ENCODE results near the gene ADCYAP1R1. TPM values are rescaled to one million over a fixed set of nuclear protein-coding genes. Genes with fewer than 3 reads are reported as not detected.

ADCYAP1R1 gene
- 0.02 to 0.08 TPM (median 0.04 TPM) in 4 of 5 replicates, not detected in the other for total RNA-seq (2022; extraction: Qiagen RNA extraction)

GRCh38 chr7:31051598-31052486 is at the start of gene ADCYAP1R1:
Gene ADCYAP1R1, plus strand, starts transcription at chr7:31052308. Its CDS starts 10,957 bp downstream, at chr7:31063265.

Other genes starting within 250 kb of the ADCYAP1R1 start
- 0.34 to 0.72 TPM (median 0.66 TPM) in 5 replicates for gene AQP1, start 140.5 kb upstream of the ADCYAP1R1 start, total RNA-seq (2022; extraction: Qiagen RNA extraction)
- not detected in 5 replicates for gene GHRHR, start 88.4 kb upstream of the ADCYAP1R1 start, total RNA-seq (2022; extraction: Qiagen RNA extraction)